Erythroblast (primary cell): Measurements from ENCODE around the gene SPRR2F.
"Not testable (repeated sequence)": the region's sequence is repeated elsewhere in the genome, so short reads cannot be mapped to it uniquely, and the experiment has no call there.

ENCODE experiments used
- GATA1 ChIP-seq: IDR thresholded peaks from 2 replicates; pipeline ENCODE4 v1.6.1; 2011; ENCODE audit warnings: low read depth, mild to moderate bottlenecking, control low read depth, low read length, moderate library complexity
- POLR2A ChIP-seq: IDR thresholded peaks from 2 replicates; pipeline ENCODE4 v1.6.1; 2011; ENCODE audit warnings: mild to moderate bottlenecking, low read length

GRCh38 chr1:153115264-153115663, 1.9 kb upstream of the SPRR2F start:
- TF ChIP-seq POLR2A, GATA1: not testable (repeated sequence)
